Stimulated activated CD4-positive, alpha-beta T cell treated with anti-CD3 and anti-CD28 coated beads, Interleukin-1b, Interleukin-23, amount 100 ng/mL, for 48 hours (primary cell): Measurements from ENCODE around the gene LSAMP.

Experiments
- DNase-seq: peaks from one replicate; pipeline ENCODE4 v3.0.0-alpha.2; 2020

Gene LSAMP

DNA sequence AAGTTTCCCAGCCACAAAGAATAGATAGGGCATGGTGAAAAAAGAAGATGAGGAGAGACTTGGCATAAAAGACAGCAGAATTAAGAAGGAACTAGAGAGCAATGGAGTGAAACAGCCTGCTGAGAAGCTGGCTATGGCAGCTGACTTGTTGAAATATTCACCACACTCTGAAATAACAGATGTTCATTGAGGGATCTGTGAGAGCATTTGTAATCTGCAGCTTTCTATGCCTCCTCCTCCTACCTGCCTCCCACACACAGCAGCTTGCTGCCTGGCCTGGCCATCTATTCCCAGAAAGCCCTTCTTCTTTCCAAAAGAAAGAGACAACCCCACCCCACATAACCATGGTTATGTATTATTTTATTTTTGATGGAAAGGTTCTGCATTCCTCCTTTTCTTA, 518.1 kb downstream of the LSAMP start:
- no peak for DNase-seq

DNA sequence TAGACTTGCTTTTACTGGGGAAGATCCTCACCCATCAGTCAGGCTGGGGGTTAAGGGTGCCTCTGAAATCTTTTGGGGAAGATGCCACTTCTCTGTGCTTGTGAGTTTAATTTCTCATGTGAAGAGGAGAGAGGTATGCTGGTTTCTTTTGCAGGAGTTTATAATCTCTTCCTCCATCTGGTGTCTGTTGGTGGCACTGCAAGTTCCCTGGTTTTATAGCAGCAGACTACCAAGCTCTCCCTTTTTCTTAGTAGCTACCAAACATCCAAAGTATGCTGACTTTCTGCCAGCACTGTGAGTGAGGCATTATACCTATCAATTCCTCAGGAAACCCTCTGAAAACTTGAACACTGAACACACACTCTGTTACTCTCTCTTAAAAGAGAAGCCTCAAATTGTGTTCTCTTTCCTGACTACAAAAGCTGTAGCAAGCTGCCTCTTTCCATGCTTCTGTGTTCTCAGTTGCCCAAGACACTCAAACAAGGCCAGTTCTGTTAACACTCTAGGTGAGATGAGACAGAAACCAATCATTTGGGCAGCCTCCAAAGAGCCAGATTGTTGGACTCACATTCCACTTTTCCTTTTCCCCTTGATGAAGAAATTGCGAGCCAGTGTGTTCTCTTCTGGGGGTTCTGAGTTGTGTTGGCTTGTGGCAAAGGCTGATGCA, 522.5 kb downstream of the LSAMP start:
- DNase-seq: no peak

DNA sequence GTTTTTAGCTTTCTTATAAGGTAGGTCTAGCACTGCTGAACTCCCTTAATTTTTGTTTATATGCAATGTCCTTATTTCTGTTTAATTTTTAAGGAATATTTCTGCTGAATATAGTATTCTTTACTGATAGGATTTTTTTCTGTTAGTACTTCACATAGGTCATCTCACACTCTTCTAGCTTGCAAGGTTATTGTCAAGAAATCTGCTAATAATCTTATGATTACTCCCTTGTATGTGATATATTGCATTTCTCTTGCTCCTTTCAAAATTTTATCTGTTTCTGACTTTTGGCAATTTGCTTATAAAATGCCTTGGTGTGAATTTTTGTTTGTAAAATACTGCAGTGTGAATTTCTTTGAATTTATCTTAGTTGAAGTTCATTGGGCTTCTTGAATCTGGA, 523.6 kb downstream of the LSAMP start:
- no peak for DNase-seq

DNA sequence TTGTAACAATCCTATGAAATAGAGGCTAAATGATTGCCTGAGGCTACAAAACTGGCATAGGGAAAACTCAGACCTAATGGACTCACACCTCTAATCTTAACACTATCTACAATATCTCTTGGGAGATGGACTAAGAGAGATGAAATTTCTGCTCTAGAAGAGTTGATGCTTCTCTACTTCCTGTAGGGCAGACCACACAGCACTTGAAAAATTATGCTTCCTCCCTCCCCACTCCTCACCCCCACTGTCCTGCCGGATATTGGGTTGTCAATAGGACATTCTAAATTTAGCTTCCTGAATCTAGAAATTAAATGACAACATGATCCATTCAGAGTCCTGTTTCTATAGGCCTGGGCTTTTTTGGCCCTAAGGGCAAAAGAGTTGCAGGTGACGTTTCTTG, 526.4 kb downstream of the LSAMP start:
- no peak for DNase-seq

DNA sequence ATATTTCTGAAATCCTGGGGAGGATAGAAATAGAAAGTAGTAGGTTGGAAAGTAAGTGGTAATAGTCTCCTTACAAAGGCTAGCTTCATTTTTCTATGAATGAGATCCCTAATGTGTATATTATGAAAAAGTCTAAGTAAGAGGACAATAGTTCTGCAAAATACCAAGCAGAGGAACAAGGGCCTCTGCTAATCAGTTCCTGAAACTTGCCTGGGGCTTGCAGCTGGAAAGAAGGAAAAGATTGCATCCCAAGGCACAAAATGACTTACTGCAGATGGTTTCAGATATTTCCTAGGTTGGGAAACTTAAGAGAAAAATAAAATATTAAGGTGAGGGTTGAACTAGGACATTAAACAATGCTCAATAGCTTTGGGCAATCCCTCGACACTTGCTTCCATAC, 528.4 kb downstream of the LSAMP start:
- DNase-seq: no peak

DNA sequence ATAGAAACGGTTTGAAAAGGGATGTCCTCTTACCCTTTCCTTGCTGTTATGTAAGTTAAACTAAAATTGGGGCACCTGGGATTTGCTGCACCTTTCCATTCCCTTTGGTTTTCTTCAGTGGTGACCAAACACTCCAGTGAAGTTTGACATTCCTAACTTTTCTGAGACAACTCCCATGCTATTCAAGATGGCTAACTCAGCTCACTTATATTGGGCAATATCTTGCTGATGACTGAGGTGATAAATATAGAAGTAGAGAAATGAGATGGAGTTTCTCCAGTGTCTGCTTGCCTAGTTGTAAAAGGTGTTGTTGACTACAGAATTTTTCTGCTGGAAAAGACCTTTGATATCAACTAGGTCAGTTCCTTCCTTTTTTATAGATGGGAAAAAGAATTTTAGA, 530.2 kb downstream of the LSAMP start:
- no peak for DNase-seq

DNA sequence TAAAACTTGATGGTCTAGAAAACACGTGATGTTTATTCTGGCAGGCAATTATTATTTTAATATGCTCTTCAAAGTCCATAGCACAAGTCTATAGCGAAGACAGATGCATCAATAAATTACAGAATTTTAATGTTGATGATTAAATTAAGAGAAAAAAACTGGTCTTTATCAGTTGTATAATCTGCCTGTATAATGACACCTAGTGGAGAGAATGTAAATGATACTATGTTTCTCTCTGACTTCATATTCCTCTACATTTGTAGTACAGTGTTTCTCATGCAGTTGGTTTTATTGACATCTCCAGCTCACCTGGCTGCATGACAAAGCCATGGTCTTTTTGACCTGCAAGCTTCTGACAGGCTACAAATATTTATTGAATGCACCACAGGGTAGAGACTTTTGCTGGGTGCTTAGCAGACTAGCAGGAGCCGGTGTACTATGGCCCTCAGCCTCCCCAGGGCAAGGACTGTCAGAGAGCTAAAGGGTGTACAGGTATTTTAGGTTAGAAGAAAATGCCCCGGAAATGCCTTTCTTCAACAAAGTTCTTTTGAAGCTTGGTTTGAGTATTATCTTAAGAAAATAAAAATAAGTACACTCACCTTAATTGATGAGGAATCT, 532.1 kb downstream of the LSAMP start:
- no peak for DNase-seq

DNA sequence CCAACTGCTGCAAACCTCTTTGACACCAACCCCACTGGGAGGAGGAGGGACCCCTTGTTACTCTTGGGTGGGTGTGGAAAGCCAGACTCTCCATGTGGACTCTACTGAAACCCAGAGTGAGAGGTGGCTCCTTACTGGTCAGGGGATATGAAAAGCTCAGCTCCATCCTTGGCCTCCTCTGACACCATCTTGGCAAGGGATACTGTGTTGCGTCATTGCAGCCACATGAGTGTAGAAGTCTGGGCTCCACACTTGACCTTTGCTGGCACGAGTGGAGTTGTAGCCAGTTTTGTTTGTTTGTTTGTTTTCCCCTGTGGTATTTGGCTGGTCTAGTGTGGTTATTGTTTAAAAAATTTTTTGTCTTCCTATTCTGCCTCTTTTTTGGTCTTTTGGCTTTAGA, 532.9 kb downstream of the LSAMP start:
- DNase-seq: no peak

DNA sequence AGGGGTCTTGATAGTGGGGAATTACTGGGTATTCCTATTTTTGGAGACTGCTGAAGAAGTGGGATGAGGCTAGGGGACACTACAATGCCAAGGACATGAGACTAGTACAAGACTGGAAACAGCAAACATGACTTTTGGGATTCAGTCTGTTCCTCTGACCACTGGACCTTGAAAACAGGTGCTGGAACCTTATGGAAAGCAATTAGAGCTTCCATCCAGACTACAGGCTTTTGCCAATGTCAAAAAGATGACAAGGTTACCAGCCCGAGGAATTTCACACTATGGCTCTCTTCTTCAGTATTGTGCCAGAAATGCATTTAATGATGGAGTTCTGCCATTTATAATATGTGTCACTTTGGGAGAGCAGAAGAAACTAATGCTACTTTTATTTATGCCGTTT, 539.4 kb downstream of the LSAMP start:
- DNase-seq: no peak

DNA sequence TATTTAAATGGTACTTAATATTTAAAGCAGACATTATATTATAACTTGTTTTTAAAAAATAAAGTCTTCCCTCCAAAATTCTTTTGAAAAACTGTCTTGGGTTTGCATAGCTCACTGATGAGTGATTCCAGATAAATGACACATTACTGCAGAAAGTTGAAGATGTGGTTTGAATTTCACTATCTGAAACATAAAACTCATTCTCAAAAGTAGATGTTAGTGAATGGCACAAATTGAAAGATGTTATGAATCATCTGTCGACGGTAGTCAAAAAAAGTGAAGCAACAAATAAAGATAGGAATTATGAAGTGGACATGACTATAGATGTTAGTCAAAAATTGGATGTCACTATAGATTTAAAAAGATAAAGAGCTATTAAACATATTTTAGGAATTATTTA, 541.4 kb downstream of the LSAMP start:
- DNase-seq: no peak

DNA sequence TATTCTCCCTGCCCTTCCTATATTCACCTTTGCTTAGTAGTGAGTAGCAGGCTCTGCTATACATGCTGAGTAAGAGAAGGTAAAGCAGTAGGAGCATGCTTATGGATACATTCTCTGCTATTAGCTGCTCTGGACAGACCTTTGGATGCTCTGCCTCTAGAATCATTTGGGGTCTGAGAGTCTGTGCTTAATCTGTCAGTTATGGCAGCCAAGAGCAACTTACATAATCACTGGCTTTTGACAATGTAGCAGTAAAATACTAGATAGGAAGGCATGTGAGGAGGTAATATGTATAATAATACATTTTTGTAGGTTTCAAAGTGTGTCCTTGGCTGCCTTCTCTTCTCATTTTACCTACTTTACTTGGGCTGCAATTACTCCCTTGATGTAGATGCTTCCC, 544.3 kb downstream of the LSAMP start:
- DNase-seq: no peak

DNA sequence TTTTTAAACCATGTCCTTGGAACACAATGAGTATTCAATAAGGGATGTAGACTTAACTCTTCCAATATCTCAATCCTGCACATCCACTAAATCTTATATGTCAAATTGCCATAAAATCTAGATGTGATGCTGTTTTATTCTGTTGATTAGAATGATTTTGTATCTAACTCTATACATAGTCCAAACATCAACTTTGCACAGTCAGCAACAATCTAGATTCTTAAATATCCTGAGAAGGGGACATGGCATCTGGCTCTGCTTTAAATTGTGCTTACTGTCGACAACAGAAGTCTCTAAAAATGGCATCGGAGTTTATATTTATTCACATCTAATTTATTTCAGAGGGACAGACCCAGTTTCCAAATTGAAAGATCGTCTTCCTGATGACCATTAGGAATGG, 545.8 kb downstream of the LSAMP start:
- DNase-seq: no peak

DNA sequence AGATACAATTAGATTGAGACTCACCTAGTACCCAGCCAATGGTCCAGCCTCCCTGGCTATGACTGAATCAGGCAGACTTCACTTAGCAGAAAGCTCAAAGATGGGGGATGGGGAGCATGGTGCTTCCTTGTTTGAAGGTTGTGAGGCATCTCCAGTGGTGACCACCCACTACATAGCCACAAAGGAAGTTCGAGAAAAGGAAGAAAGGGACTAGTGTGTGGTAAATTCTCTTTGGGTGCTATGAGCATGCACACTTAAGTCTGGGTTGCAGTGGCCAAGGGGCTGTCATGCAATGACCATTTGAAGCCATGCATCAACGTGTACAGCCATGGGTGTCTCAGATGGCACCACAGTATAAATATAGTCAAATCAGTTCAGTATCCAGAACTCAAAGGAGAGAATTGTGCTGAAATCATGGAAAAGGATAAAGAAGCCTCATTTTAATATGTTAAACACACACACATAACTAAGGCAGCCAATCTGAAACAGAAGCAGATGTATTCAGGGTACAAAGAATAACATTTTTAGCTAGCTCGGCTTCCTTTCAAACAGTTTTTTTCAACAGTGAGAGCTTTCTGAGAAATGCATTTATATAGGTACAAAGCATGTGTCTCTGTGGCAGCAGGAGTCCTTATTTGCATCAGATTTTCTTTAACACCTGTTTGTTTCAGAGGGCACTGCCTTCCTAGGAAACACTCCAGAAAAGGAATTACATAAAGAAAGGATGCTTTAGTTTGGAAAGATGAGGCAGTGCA, 546.5 kb downstream of the LSAMP start:
- DNase-seq: no peak

DNA sequence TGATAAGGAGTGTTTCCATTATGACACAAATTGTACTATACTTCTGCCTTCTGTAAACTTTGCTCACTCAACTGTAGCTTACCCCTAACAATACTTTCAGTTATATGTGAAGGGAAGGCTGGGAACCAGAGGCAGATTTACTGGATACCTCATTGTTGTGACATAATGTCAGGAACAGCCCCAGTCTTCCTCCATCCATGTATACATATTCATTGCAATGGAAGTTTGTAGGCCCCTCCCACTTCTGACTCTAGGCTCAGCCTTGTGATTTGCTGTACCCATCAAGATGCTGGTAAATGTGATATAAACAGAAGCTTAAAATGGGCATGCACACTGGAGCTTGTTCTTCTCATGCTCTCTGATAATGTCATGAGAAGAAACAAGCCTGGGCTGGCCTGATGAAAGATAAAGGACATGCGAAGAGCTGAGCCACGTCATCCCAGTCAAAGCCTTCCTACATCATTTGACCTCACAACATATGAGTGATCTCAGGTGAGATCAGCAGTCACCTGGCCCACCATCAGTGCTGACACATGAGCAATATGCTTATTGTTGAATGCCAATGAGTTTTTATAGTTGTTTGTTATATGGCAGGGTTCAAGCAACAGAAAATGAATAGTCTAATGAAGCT, 554.2 kb downstream of the LSAMP start:
- DNase-seq: no peak

DNA sequence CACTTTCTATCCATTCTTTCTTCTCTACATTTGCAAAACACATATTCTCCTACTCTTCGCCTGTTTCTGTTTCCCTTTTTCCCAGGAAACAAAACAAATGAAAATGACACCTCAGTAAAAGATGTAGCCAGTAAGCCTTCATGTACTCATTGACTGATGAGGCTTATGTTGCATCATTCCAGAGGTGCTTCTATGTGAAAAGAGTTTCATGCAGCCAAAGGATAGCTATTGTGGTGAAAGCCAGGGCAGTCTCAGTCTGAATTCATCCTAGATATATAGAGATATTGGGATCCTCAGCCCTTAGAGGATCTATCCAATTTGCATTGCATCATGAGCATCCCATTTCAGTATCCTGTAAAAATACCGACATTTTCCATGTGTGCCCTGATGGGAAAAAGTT, 554.7 kb downstream of the LSAMP start:
- no peak for DNase-seq

DNA sequence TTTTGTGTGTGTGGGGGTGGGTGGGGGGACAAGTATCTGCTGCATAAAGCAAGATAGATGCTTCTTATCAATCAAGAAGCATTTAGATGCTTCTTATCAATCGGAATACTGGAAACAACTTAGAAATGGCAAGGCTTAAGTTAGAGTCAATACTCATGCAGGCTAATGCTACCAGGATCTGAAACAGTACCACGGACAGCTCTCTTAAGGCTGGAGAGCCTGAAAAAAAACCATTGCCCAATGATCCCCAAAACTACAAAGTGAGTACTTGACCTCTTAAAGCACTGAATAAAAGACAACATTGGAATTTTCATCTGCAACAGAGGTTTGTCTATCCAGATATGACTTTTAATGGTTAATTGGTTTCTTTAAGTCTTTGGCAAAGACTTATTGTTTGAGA, 559.7 kb downstream of the LSAMP start:
- no peak for DNase-seq

DNA sequence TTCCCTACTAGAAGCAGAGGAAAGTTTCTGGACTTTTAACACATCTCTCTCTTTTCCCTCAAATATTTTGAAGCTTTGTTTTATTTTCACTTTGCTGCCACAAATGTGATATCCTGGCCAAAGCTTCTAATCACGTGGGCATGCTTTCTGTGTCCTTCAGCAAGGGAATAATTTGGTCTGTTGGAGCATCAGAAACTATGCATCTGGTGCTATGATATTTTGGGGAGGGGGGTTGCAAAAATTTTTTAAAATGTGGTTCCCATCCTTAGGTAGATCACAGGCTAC, 567.7 kb downstream of the LSAMP start:
- DNase-seq: no peak

DNA sequence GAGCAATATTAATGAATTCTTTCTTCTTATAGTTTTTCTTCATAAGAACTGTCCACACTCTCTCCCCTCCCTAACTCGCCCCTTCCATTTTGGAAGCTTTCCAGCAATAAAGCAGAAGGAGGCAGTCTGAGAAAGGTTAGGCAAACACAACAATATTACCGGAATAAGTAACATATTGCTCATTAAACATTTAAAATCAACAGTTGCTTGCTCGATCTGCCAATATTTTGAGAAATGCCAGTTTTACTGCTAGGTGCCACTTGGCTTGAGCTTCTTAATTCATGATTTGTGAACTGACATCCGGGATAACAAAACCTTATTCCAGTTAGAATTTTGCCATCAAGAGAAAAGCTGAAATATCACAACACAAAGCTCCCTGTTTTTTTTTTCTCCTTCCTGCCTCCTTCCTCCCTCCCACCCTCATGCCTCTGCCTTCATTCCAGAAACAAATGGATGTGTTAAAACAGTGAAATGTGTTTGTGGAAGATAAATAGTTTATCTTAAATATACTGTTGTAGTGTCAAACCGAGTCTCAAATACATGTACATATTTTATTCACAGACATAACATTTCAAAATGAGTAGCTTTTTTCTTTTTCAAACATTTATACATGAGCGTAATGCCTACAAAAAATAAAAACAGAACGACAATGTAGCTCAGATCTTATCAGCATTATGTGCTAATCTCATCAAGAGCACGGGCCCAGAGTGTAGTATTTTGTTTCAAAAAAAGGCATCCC, 568.2 kb downstream of the LSAMP start:
- DNase-seq: no peak

DNA sequence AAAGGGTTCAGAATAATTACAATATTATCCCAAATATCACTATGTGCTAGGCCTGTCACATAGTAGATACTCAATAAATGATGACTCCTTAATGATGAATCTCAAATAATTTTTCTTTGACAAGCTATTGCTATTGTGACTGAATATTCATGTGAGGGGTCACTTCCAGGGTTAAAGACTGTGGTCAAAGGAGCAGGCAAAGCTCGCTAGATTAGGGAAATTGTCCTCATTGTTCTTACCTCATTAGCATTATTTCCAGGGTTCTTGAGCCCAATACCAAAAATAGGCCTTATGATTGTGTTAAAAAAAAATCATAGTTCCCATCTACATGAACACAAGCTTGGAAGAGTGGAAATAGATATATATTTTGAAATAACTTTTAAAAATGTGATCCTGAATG, 569.8 kb downstream of the LSAMP start:
- no peak for DNase-seq

DNA sequence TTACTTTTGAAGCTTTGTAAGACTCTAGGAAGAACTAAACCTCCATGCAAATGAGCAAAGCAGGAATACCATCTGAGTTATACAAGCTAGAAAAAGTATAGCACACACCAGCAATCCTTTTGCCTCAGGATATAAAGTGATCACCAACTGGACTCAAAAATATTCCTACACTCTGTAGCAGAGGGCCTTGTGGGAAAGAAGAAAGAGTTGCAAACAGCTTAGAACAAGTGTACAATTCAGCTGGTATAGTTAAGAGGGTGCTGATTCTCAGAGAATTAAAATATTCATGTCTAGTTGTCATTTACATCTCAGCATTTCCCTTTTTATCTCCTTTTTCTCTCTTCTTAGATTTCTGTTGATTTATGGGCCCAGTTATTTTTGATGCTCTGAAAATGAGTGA, 573.6 kb downstream of the LSAMP start:
- DNase-seq: no peak

DNA sequence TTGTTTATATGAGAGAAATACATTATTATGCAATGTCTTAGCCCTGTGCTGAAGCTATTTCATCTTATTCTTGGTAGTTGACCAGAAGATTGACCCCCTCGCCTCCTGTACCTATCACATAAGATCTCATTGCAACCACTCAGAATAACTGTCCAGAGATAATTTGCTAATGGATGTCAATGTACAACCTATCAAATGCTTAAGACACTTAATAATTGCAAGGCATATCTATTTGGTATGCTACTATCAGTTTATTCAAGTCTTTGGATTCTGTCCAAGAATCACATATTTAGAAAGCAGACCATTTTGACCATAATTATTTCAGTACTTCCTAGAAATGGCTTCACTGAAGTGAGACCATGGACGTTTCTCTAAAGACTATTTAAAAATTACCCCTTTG, 580.4 kb downstream of the LSAMP start:
- no peak for DNase-seq

DNA sequence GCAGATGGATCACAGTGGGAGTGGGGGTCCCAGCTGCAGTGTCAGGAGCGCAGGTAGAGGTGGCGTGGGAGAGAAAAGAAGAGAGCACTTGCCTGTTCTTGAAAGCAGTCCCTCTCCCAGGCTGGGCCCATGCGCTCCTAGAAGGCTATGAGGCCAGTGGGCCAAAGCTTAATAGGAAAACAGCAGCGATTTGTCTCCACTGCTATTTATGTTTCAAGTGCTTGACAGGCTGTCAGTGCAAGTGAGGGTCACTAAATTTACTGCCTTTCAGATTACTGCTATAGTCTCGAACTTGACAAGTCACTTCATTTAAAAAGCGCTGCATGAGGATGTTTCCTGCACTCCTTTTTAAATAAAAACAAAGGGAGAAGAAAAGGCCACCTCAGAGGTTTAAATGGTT, 582.4 kb downstream of the LSAMP start:
- DNase-seq: no peak

DNA sequence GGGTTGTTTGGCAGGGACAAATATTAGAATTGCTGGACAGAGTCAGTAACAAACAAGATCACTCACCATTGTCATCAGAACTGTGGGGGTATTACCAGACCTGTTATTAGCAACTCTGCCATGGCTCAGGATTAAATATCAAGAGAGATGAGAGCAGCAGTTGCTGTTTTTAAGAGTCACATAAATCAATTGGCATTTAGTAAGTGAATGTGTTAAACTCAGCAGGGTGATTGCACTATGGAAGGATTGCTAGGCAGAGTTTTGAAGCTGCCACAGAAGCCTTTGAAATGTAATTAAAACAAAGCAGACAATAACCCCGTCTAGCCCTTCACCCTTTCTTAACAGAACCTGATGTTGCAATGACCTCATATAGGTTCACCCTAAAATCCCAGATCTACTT, 583.2 kb downstream of the LSAMP start:
- DNase-seq: no peak
